Upper lobe of left lung (tissue), 6 donors: ENCODE data around the gene GLDN. TPM values are rescaled to one million over a fixed set of nuclear protein-coding genes. Genes with fewer than 3 reads are reported as not detected.
A peak's percentile ranks its signal among the peaks of the same experiment; 100 is the strongest.

Source experiments
- ATAC-seq, 2 donors: fragments of 200-7000 bp; cut with Tn5 transposase; one replicate each; pipeline ENCODE4 v1.9.1; 2022; ENCODE audit warnings: mild to moderate bottlenecking in 2 of 2, moderate library complexity in 2 of 2; ENCODE audit not compliant: low FRiP score in 2 of 2
- DNase-seq, 2 donors: peaks; one replicate each; pipeline ENCODE4 v3.0.0-alpha.2; 2019 to 2020
- H3K27ac ChIP-seq, 4 donors: fragments of 200-600 bp; sonication (generic); one replicate each; pipeline ENCODE4 v1.5.1; 2016 to 2019
- H3K27me3 ChIP-seq, 4 donors: fragments of 200-600 bp; sonication (generic); one replicate each; pipeline ENCODE4 v1.5.1; 2017 to 2019
- H3K36me3 ChIP-seq, 4 donors: fragments of 200-600 bp; sonication (generic); one replicate each; pipeline ENCODE4 v1.5.1; 2016 to 2019
- H3K4me1 ChIP-seq, 4 donors: fragments of 200-600 bp; sonication (generic); one replicate each; pipeline ENCODE4 v1.5.1; 2018 to 2019
- H3K4me3 ChIP-seq, 4 donors: fragments of 200-600 bp; sonication (generic); one replicate each; pipeline ENCODE4 v1.5.1; 2017 to 2019; ENCODE audit warnings: mild to moderate bottlenecking in 2 of 4, moderate library complexity in 1 of 4
- H3K9me3 ChIP-seq, 4 donors: fragments of 200-600 bp; sonication (generic); one replicate each; pipeline ENCODE4 v1.5.1; 2018 to 2019
- EP300 ChIP-seq, 4 donors: sonication (generic); formaldehyde crosslinking; IDR thresholded peaks; one replicate each; pipeline ENCODE4 v1.5.1; 2017; ENCODE audit warnings: antibody characterized with exemption in 4 of 4, control low read depth in 2 of 4
- POLR2A ChIP-seq, 4 donors: fragments of 450-650 bp; IDR thresholded peaks; one replicate each; pipeline ENCODE4 v1.5.1; 2016 to 2017; ENCODE audit warnings: antibody characterized with exemption in 4 of 4, mild to moderate bottlenecking in 2 of 4
- POLR2AphosphoS5 ChIP-seq, 2 donors: sonication (generic); formaldehyde crosslinking; IDR thresholded peaks; one replicate each; pipeline ENCODE4 v1.5.1; 2017; ENCODE audit warnings: antibody characterized with exemption in 2 of 2
- WGBS, 2 donors: methylation state at CpG; one replicate each; pipeline ENCODE4 v1.1.5; 2017 to 2018; 5-methylcytosine and 5-hydroxymethylcytosine counted together
- total RNA-seq, 6 donors: library from RNA; depleted of rRNA in 4 of 6; stranded (reverse); fragments of >200 nt in 4 of 6; gene quantifications; one replicate each; pipeline versions ENCODE4 v1.1.0 to v1.2.1, GENCODE V29; 2016 to 2021
- TF ChIP-seq, protein P1 (sequence below), 6 experiments: fragments of 450-650 bp in 4 of 6; fragments of 200-600 bp in 2 of 6; sonication (generic) in 2 of 6; IDR thresholded peaks; one replicate each; pipeline ENCODE4 v1.5.1; 2016 to 2019; ENCODE audit warnings: antibody characterized with exemption in 6 of 6
- donor health status: DM: no; HTN: no; CAD: no; lungs with moderate emphysema.
- donor health status: DM: no; HTN: yes; CAD: no; lungs with severe emphysema.

GLDN gene
- total RNA-seq, 6 donors from 2014 or later: 21.3 to 84.2 (median 46.5) TPM

DNA sequence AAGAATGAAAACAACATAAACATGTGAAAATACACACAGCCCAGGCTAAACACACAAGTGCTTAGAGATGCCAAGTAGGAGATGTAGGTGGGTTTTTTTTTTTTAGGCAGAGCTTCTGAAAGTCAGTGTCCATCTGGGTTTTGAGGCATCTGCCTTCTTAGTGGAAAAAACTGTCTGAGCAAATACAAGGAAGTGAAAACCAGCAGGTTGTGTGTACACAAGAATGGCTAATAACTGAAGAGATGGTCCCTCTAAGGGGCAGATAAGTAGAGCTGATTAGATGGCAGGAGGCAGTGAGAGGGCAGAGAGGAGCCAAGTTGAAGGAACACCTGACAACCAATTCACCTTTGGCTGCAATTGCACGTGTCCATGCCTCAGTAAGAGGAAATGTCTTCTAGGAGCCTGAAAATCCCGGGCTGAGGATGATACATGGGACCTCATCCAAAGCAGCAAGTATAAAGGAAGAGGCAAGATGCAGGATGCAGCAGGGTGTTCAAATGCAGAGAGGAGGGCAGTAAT, 37.9 kb upstream of the GLDN start:
- TF ChIP-seq POLR2AphosphoS5 (IDR thresholded peaks at IDR 0.05): no peak
- no peak for TF ChIP-seq EP300 (IDR thresholded peaks at IDR 0.05)
- no peak for TF ChIP-seq POLR2A (IDR thresholded peaks at IDR 0.05)
- TF ChIP-seq, protein P1, sequence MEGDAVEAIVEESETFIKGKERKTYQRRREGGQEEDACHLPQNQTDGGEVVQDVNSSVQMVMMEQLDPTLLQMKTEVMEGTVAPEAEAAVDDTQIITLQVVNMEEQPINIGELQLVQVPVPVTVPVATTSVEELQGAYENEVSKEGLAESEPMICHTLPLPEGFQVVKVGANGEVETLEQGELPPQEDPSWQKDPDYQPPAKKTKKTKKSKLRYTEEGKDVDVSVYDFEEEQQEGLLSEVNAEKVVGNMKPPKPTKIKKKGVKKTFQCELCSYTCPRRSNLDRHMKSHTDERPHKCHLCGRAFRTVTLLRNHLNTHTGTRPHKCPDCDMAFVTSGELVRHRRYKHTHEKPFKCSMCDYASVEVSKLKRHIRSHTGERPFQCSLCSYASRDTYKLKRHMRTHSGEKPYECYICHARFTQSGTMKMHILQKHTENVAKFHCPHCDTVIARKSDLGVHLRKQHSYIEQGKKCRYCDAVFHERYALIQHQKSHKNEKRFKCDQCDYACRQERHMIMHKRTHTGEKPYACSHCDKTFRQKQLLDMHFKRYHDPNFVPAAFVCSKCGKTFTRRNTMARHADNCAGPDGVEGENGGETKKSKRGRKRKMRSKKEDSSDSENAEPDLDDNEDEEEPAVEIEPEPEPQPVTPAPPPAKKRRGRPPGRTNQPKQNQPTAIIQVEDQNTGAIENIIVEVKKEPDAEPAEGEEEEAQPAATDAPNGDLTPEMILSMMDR (IDR thresholded peaks at IDR 0.05): no peak
- ATAC-seq (no peak), DNase-seq (no peak)
- H3K27ac ChIP-seq: no peak overlapping the region
- H3K4me1 ChIP-seq: peaks cover 0 to 8% (median 3%) of the 10 kb centered on the region in 4 donors
- H3K9me3 ChIP-seq: no peaks in the 10 kb centered on the region
- no peak overlapping the region for H3K4me3 ChIP-seq
- no peaks in the 10 kb centered on the region for H3K27me3 ChIP-seq
- WGBS, 2 donors: 61 to 73% methylated on average over 2 of the region's 2 CpGs
- H3K36me3 ChIP-seq: no peaks in the 10 kb centered on the region

DNA sequence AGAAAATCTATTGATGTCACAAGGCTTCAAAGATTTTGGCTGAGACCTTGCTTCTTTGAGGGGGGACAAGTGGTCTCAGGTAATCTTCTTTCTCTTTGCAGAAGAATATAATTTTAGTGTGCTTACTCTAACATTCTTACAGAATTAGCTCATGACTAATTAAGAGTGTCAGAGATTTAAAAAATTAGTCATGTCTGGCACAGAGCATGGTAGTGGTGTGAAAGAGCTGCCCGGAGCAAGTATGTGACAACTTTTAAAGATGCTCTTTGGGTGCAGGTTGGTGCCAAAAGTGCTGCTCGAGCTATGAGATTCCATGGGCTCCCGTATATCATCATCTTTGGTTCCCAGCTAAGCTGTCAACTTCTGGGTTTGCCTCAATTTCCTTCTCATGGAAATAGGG, 34.1 kb upstream of the GLDN start:
- Histone ChIP-seq H3K4me3 (no peak overlapping the region), H3K27me3 (no peaks in the 10 kb centered on the region), H3K4me1 (peaks cover under 1 to 10% (median 5%) of the 10 kb centered on the region in 4 donors), H3K9me3 (no peaks in the 10 kb centered on the region), H3K27ac (no peak overlapping the region), H3K36me3 (no peaks in the 10 kb centered on the region)
- DNase-seq: no peak
- TF ChIP-seq POLR2AphosphoS5 (IDR thresholded peaks at IDR 0.05) (no peak), EP300 (IDR thresholded peaks at IDR 0.05) (no peak), POLR2A (IDR thresholded peaks at IDR 0.05) (no peak)
- TF ChIP-seq, protein P1 (IDR thresholded peaks at IDR 0.05): no peak
- no peak for ATAC-seq
- 69 to 78% methylated on average over 3 of the region's 3 CpGs for WGBS, 2 donors

DNA sequence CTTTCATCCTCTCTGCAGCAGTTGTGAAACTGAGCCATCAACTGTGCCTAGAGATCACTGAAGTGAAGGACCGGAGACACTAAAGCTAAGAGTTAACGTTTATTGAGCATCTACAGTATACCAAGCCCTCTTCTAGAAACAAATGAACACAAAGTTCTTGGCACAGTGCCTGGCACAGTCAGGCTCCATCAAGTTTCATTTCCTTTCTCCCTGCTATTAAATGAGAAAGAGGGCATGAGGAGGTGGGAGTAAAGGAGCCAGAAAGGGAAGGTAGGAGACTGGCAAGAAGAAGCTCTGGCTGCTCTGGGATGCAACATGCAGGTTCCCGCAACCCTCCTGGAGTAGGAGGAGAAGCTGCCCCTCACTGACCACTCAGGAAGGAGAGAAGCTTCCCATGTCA, 33.6 kb upstream of the GLDN start:
- TF ChIP-seq POLR2AphosphoS5 (IDR thresholded peaks at IDR 0.05): no peak
- TF ChIP-seq, protein P1 (IDR thresholded peaks at IDR 0.05): no peak
- TF ChIP-seq EP300 (IDR thresholded peaks at IDR 0.05): no peak
- TF ChIP-seq POLR2A (IDR thresholded peaks at IDR 0.05): no peak
- Histone ChIP-seq H3K27me3 (no peaks in the 10 kb centered on the region), H3K36me3 (no peaks in the 10 kb centered on the region), H3K27ac (no peak overlapping the region), H3K4me3 (no peak overlapping the region), H3K9me3 (no peaks in the 10 kb centered on the region), H3K4me1 (peaks cover 2 to 14% (median 7%) of the 10 kb centered on the region in 4 donors)
- DNase-seq (no peak), ATAC-seq (no peak)
- WGBS, 2 donors: 63 to 80% methylated on average over 3 of the region's 3 CpGs

DNA sequence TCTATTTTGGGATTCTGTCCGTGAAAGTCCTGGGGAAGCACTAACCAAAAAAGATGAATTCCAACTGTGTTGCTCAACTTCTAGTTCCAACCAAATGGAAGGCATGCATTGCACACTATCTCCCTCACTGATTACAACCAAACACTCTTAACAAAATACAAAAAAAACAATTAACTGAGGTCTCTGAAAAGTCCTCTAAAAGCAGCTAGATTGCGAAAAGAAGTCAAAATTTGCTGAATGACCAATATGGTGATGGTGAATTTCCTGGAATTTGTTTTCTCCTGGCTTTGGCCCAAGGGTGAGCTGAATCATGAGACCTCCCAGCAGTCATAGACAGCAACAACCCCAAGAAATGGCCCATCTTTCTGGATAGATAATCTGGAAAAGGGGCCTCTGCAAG, 31.4 kb upstream of the GLDN start:
- TF ChIP-seq POLR2AphosphoS5 (IDR thresholded peaks at IDR 0.05): peak in 1 of 2 donors; percentile 20
- TF ChIP-seq, protein P1 (IDR thresholded peaks at IDR 0.05): no peak
- no peak for TF ChIP-seq POLR2A (IDR thresholded peaks at IDR 0.05)
- Histone ChIP-seq H3K4me3 (no peak overlapping the region), H3K27ac (peak overlapping the region in 3 of 4 donors; percentile 32 to 67 (median 52)), H3K4me1 (peaks cover 2 to 14% (median 7%) of the 10 kb centered on the region in 4 donors), H3K27me3 (no peaks in the 10 kb centered on the region), H3K36me3 (no peaks in the 10 kb centered on the region), H3K9me3 (no peaks in the 10 kb centered on the region)
- DNase-seq (no peak), ATAC-seq (no peak)
- 68 to 80% methylated on average over 2 of the region's 2 CpGs for WGBS, 2 donors

DNA sequence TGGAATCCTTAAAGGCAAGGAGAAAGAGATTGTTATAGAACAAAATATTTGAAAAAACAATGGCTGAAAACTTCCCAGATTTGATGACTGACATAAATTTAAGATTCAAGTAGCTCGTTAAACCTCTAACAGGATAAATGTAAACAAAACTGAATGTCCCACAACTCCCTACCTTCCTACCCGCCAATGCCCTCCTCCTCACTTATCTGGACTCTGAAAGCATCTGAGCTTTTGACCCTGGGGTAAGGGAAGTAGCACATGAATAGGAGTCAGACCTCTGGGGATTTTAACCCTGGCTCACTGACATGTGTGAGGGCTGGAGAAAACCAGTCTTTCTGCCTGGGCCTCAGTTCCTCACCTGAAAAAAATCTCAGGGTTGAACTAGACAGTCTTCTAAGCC, 29.9 kb upstream of the GLDN start:
- TF ChIP-seq EP300 (IDR thresholded peaks at IDR 0.05) (no peak), POLR2AphosphoS5 (IDR thresholded peaks at IDR 0.05) (no peak), POLR2A (IDR thresholded peaks at IDR 0.05) (no peak)
- TF ChIP-seq, protein P1 (IDR thresholded peaks at IDR 0.05): no peak
- DNase-seq (no peak), ATAC-seq (no peak)
- Histone ChIP-seq H3K4me1 (peaks cover 2 to 14% (median 7%) of the 10 kb centered on the region in 4 donors), H3K27ac (peak overlapping the region in 1 of 4 donors; percentile 67), H3K27me3 (no peaks in the 10 kb centered on the region), H3K36me3 (no peaks in the 10 kb centered on the region), H3K4me3 (no peak overlapping the region), H3K9me3 (no peaks in the 10 kb centered on the region)
- whole genome bisulfite sequencing, 2 donors: 62 to 66% methylated on average over 2 of the region's 2 CpGs
